ENCODE results near the gene PTGFRN.

DNA sequence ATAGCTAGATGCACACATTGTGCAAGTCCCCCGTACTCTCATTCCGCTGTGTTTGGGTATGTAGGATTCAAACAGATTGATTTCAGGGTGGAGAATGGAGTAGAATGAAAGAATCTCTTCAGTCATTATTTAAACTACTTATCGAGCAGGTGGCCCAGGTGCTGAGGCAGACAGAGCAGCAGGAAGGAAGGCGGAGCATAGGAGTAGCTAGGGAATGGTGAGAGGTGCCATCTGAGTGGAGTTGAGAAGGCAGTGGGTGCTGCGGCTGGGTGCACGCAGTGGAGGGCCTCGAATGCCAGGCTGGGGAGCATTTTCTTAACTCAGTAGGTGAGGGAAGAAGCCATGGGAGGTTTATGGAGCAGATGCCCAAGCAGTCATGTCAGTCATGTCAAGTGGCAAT lies 46.7 kb downstream of the PTGFRN start:
- TF ChIP-seq, protein P1, sequence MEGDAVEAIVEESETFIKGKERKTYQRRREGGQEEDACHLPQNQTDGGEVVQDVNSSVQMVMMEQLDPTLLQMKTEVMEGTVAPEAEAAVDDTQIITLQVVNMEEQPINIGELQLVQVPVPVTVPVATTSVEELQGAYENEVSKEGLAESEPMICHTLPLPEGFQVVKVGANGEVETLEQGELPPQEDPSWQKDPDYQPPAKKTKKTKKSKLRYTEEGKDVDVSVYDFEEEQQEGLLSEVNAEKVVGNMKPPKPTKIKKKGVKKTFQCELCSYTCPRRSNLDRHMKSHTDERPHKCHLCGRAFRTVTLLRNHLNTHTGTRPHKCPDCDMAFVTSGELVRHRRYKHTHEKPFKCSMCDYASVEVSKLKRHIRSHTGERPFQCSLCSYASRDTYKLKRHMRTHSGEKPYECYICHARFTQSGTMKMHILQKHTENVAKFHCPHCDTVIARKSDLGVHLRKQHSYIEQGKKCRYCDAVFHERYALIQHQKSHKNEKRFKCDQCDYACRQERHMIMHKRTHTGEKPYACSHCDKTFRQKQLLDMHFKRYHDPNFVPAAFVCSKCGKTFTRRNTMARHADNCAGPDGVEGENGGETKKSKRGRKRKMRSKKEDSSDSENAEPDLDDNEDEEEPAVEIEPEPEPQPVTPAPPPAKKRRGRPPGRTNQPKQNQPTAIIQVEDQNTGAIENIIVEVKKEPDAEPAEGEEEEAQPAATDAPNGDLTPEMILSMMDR (IDR thresholded peaks at IDR 0.05), result no peak
- no peak for TF ChIP-seq POLR2A (IDR thresholded peaks at IDR 0.05)

Measured in esophagus squamous epithelium (tissue), 4 donors.